AG20443 (cell line): ENCODE data around the gene NFX1.

Source experiments
- DNase-seq: peaks from one replicate; pipeline ENCODE4 v3.0.0; 2012; ENCODE audit warnings: low spot score, mixed read lengths

Gene NFX1

DNA sequence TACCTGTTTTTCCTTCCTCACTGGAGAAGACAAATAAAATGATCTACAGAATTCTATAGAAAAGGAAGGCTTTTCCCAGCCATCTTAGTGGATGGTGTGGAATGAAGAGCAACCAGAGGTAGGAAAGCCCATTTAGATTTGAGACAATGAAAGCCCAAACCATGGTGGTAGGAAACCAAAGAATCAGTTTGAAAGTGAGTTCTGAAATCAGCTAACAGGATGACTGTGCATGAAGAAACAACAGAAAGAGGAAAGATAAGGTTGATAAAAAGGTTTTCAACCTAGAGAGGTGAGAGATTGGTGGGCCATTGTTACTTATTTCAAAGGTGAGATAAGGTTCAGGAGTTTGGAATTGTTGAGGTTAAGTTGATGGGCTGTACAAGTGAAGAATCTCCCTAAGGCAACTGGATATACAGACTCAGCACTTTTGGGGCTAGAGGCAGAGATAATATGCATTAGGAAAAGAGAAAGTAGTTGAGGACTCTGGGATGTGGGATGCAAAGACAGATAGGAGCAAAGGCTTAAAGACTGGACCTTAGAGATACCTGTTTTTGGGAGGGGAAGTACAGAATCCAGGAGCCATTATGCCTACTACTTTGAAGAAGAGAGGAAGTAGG is 23.1 kb upstream of the NFX1 start:
- DNase-seq, result no peak

GRCh38 chr9:33270146-33270545 is 20.2 kb upstream of the NFX1 start:
- DNase-seq, result no peak

DNA sequence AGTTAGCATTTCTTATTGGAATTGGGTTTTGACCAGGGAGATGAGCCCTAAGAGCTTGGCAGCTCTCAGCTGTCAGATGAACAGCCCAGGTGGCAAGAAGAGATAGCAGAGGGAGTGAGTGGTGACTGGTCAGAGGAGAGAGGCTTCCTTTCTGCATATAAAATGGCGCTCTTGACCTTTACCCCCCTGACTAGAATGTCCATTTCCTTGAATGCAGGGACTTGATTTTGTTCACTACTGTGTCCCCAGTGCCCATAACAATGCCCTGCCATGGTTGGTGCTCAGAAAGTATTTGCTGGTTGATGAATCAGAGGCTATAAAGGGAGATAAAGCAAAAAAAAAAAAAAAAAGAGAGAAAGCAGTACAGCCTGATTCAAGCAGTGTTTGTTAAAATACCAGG is 18.3 kb upstream of the NFX1 start:
- DNase-seq, result no peak

GRCh38 chr9:33273266-33273971 is 16.9 kb upstream of the NFX1 start:
- no peak for DNase-seq

DNA sequence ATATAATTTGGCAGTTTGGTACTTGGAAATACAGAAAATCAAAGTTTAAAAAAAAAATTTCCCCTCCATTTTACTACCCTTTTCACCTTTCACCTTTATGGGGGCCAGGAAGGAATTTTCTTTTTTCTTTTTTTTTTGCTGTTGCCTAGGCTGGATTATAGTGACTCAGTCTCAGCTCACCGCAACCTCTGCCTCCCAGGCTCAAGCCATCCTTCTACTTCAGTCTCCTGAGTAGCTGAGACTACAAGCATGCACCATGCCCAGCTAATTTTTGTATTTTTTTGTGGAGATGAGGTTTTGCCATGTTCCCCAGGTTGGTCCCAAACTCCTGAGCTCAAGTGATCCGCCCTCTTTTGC is 16.4 kb upstream of the NFX1 start:
- DNase-seq, result no peak

DNA sequence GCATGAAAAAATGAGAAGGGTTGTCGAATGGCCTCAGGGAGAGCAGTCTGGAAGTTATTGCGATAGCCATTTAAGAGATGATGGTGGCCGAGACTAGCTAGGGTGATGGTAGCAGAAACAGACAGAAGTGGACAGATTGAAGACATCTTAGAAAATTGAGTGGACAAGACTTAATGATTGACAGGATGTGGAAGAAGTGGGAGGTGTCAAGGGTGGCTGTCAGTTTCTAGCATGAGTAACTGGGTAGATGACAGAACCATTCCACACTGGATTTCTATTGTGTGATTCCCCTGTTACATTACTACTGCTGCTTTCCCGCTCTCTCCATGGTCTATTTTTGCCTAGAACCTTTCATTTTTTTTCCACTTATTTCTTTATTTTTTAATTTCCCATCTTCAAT is 12.8 kb upstream of the NFX1 start:
- DNase-seq, result no peak

- no peak for DNase-seq
Observed at GRCh38 chr9:33285502-33285901, 4.8 kb upstream of the NFX1 start.

GRCh38 chr9:33287087-33287490 is 3.2 kb upstream of the NFX1 start:
- DNase-seq, result peak; percentile 81

DNA sequence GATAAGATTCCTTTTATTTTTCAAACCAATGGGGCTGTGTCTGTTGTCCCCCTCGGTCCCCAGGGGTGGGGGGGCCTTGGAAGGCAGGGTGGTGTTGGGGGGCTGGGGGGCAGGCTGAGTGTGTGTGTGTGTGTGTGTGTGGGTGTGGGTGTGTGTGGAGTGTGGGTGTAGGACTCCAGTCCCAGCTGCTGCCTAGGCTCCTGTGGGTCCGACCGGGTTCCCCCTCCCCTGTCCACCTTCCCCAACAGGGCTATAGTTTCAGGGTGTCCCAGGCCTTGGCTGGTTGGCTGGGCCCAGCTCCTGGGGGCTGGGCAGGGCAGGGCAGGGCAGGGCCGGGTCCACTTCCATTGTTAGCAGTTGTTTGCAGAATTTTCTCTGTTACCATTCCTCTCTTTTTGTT is 2.1 kb upstream of the NFX1 start:
- no peak for DNase-seq

GRCh38 chr9:33288828-33289483 is 1.4 kb upstream of the NFX1 start:
- no peak for DNase-seq

GRCh38 chr9:33289496-33289895 is 820 bp upstream of the NFX1 start:
- peak; percentile 16 for DNase-seq

GRCh38 chr9:33289936-33290246 is 425 bp upstream of the NFX1 start:
- DNase-seq, result no peak

DNA sequence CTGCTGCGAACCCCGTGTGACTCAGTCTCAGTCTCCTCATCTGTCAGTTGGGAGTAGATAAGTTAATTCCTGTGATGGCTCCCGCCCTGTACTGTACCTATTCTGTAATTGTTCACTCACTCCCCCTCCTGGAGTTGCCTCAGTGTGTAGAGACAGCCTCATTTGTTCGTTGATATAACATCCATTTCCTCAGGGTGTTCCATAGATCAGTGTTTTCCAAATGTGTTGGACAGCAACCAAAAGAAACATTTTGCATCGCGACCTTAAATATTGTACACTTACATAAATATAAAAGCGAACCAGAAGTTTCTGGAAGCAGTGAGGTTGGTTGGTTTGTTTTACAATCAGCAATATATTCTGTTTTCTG is 698 bp downstream of the NFX1 start:
- DNase-seq, result no peak

- no peak for DNase-seq
Observed at GRCh38 chr9:33291901-33292300, 1.6 kb downstream of the NFX1 start.

GRCh38 chr9:33293782-33294181 is 3.5 kb downstream of the NFX1 start:
- DNase-seq, result no peak

GRCh38 chr9:33294670-33295432 is 4.5 kb downstream of the NFX1 start:
- DNase-seq, result no peak

DNA sequence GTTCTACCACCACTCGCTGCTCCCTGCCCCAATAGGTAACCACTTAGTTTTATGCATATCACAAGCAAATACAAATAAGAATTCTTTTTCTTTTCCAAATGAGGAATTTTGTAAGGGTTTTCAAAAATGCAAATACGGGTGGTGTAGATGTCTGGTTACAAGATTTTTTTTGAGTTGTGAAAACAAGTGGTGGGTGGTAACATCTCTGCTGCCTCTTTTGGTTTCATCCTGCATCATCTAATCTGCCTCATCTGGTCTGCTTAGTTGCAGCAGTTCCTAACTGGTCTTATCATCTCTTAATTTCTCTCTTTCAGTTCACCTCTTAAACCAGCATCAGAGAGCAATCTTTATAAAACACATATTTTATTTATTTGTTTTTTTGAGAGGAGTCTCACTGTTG is 5.3 kb downstream of the NFX1 start:
- no peak for DNase-seq

GRCh38 chr9:33297432-33297831 is 7.1 kb downstream of the NFX1 start:
- no peak for DNase-seq

DNA sequence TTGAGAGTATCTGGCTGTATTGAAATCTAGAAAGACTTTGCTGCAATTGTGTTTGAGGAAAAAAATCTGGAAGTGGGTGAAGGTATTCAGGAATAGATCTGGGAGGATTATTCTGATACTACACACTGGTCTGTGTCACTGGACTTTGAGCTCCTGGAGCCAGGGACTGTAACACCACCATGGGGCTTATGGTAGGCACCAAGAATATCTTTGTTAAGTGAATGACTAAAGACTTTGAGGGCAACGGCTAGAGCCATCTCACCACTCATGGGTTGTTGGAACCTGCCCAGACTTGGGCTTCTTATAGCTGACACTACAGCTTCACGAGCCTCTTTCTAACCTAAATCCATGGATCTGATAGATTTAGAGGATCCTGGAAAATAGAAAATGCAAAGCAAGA is 10.2 kb downstream of the NFX1 start:
- no peak for DNase-seq

DNA sequence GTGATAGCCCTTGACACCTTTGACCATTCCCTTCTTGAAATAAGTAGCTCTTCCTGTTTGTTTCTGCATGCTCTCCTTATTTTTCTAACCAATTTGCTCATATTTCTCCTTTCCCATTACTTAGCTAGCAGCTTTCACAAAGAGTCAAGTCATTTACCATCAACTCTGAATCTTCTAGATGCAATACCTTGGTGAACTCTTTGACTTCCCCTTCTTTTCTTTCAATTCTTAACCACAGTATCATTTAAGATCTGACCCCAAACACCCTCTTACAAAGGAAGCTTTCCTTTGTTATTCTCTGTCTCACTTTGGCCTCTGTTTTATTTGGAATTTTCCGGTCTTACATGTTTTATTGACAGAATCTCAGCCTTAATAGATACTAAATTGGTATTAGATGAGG is 14.0 kb downstream of the NFX1 start:
- DNase-seq, result no peak

DNA sequence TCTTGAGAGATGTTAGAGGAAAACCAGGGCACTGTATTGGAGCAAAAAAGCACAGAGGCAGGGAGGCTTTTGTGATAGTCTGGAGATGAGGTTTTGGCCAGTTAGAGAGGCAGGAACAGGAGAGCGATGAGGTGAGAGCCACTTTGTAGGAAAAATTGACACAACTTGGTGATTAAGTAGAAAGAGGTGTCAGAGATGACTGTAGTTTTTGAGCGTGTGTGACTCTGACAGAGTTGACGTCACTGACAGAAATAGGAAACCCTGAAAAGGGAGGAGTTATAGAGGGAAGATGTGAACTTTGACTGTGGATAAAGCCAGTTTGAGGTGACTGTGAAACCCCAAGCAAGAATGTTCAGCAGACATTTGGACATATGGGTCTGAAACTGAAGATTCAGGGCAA is 15.7 kb downstream of the NFX1 start:
- no peak for DNase-seq

DNA sequence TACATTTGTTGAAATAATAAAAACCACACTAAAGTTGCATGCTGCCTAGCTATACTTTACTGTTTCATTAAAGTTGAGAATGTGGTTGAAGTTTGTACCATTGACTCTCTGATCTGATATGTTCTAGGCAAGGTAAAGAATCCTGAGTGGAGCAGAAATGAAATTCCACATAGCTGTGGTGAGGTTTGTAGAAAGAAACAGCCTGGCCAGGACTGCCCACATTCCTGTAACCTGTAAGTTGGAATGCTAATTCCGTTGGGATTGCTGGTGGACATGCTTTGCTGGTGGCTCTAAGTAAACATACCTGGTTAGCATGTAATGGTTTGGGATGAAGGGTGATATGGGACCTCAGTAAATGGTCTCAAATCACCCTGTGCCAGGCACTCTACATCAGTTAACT is 16.8 kb downstream of the NFX1 start:
- no peak for DNase-seq

GRCh38 chr9:33309903-33310302 is 19.6 kb downstream of the NFX1 start:
- DNase-seq, result no peak
